Measurements from ENCODE around the gene SNED1.

Gene SNED1

DNA sequence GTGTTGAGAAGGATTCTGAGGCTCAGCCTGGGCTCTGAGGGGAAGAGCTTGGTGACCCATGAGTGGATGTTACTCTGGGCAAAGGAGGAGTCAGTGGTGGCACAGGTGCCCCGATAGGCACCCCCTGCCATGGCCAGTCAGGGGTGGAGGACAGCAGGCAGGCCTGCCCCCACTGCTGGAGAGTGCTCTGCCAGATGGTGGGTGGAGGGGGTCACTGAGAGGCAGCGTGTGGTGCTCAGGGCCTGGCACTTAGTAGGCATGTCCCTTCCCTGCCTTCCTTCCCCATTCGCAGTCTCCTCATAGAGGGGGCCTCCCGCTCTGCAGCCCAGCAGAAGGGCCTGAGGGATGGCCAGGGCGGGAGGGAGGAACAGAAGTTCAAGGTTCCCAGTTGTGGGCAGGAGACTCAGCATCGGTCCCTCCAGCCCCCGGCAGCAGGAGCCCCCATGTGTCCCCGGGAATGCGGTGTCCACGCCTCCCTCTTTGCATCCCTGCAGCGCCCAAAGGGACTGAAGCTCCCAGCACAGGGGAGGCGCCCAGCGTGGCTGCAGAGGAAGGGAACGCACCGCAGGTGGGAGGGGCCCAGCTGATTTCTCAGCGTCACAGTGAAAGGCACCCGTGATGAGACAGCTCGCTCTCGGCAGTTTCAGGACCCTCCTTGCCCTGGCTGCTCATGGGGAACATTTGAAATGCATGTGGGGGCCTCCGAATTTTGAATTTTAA is 5.7 kb upstream of the SNED1 start:
- no peak for DNase-seq

- no peak for DNase-seq
Observed at GRCh38 chr2:240993446-240994170, 4.8 kb upstream of the SNED1 start.

DNA sequence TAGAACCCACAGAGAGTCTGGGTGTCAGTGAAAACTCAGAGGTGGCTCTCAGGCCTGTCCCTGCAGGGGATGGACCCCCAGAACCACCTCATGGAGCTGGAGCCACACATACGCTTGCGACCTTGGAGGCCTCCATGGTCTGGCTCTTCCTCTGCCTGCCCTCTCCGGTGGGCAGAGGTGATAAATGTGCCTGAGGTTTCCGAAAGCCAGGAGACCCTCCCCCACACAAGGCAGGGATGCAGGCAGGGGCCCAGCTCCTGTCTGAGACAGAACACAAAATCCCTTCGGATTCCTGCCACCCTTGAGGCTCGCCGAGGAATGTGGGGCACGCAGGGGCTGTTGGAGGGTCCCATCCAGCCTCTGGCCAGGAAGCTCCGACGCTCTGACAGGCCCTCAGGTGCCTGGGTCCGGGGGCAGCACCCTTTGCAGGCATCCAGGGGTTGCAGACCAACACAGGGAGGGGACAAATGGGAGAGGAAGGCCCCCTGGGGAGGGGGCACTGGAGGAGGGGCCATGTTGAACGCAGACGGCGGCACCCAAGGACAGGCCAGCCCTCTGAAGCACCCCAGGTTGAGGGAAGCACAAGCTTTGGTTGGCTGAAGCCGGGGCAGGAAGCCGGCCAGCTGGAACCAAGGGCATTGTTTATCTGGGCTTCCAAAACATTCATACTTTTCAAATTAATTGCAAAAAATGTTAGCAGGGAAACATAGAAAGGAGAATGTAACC is 4.1 kb upstream of the SNED1 start:
- no peak for DNase-seq

DNA sequence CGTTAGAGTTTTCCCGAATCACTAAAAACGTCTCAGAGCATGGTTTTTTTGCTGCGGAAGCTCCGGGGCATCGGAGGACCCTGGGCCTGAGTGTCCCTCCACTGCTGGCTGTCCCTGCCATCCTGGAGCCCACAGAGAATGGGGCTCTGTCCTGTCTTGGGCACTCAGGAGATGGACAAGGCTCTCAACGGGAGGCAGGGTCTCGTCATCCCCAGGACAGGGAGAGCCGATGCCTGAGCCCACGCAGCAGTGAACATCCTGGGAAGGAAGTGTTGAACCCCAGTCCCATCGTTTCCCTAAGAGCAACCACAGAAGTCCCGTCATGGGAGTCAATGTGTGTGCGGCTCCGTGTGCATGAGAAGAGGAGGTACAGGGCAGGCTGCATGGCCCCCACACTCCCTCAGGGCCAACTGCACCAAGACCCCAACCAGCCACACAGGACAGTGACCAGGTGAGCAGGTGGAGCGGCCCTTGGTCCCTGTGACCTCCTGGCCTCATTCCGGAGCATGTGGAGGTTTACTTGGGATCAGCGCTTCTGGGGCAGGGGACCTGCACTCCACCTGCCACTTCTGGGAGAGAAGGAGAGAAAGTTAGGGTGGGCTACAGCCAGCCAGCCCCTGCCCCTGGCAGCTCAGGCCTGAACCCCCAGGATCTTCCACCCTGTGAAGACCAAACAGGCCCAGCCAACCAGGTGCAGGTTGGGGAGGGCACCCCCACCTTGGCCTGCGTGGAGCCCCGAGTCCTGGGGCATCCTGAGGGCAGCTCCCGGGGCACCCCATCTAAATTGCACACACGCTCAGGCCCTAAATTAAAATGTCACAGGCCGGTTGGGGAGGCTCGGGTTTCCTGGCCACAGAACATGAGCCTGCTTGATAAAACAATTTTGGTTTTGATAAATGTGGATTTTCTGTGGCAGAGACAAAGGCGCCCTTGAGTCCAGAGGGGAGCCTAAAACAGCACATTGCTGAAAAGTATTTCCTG is 3.1 kb upstream of the SNED1 start:
- DNase-seq = no peak

- no peak for DNase-seq
Observed at GRCh38 chr2:240996161-240996833, 2.1 kb upstream of the SNED1 start.

GRCh38 chr2:240996834-240997140 is 1.6 kb upstream of the SNED1 start:
- DNase-seq = no peak

DNA sequence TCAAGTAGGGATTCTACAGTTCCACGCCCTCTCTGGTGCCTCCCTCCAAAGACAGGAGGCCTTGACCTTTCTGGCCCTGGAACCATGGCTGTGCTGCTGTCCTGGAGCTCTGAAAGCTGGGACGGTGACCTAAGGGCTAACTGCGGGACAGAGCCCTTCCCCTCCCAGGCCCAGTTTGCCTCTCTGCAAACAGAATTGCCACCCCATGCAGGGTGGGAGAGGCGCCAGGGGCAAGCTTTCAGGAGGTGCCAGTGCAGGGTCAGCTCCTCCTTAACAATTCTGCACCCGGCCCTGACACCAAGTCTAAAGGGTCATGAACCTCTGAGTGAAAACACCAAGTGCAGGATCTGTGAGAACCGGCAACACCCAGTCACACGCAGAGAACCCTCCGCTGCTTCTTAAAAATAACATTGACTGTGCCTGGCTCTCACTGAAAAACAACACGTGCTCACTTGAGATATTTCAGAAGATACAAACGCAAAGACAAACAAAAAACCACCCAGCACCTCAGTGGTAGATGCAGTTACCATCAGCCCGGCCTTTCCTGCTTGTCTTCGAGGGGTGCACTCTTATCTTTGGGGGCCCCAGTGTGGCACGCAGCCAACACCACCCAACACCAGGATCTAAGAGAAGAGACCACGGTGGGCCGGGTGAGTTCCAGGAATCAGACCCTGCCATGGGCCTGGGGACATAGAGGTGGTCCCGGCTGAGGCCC is 1.1 kb upstream of the SNED1 start:
- no peak for DNase-seq

- DNase-seq = no peak
Observed at GRCh38 chr2:240998706-240998994, 232 bp downstream of the SNED1 start.

DNA sequence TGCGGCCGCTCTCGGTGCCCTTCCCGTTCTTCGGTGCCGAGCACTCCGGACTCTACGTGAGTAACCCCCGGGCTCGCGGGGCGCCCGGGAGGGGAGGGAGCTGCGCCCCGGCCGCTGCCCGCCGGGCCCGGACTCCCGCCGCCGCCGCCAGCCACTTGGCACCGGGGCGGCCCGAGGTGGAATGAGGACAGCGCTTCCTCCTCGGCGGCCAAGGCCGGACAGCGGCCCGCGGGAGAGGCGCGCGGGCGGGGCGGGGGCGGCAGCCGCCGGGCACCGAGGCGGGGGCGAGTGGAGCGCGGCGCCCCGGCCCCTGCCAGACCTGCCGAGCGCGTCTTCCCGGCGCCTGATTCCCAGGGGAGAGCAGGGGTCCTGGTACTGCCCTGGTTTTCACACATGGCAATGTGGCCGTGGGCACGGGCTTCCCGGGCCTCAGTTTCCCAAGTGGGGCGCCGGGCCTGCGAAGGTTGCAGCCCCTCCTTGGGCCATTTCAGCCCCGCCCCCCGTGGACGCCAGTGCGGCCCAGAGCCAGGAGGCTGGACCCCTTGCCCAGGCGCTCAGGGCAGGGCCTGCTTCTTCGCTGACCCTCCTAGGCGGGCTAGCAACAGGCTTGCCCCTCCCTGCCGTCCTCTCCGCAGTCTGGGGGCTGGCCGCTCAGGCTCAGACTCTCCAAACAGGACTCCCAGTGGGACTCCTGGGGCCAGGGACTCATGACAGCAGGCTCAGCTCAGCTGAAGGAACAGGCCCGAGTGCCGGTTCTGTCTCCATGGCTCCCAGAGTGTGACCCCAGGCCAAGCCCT is 775 bp downstream of the SNED1 start:
- DNase-seq = no peak

DNA sequence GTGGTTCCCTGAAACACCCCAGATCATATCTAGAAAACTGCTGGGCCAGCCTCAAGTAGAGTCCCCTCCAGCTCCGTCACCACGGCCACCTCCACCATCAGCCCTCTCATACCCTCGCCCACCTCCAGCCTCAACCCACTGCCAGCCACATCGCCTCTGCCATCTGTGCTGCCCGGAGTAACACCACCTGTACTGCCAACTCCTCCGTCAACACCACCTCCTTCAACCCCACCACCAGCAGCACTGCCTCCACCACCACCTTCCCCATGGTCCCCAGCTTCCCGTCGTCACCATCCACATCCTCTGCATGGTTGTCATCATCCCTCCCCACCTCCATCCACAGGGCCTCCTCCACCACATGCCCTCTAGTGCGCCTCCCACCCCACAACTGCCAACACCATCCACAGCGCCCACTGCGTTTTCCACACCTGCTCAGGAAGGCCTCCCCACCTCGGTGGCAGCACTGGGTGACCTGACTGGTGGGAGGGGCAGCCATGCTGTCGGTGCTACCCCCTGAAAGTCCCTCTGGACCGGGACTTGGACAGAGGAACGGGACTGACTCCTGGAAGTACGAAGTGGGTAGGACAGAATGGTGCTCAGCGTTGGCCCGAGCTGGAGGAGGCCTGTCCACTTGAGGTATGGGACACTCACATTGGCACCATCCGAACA is 1.6 kb downstream of the SNED1 start:
- DNase-seq = no peak

GRCh38 chr2:241000831-241001321 is 2.5 kb downstream of the SNED1 start:
- no peak for DNase-seq

GRCh38 chr2:241001413-241002274 is 3.2 kb downstream of the SNED1 start:
- DNase-seq = no peak

- no peak for DNase-seq
Observed at GRCh38 chr2:241002275-241003046, 4.0 kb downstream of the SNED1 start.

DNA sequence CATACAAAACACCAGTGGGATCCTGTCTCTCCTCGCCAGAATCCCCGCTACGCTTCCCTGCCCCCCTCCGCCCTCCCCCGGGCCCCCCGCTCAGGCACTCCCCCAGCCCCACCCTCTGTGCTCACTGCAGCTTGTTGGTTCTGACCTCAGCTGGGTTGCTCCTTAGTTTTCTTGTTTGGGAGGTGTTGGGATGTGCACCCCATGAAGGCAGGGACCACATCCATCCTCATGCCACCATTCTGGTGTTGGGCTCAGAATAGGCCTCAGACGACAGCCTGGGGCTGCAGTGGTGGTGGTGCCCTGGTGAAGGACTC is 4.6 kb downstream of the SNED1 start:
- no peak for DNase-seq

GRCh38 chr2:241003369-241003768 is 5.0 kb downstream of the SNED1 start:
- DNase-seq = no peak

GRCh38 chr2:241003830-241004564 is 5.6 kb downstream of the SNED1 start:
- DNase-seq = no peak

DNA sequence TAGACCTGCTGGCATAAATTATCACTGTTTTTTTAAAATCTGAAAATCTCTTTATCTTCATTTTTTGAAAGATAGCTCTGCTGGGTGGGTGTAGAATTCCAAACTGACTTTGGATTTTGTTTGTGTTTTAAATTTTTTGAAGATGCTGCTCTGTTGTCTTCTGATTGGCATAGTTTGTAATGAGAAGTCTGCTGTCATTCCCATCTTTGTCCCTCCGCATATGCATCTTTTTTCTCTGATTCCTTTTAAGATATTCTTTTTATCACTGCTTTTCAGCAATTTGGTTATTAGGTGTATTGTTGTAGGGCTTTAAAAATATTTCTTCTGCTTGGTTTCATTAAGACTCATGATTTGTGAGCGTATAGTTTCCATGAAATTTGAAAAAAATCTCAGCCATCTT is 7.2 kb downstream of the SNED1 start:
- DNase-seq = no peak

GRCh38 chr2:241006412-241006811 is 8.0 kb downstream of the SNED1 start:
- no peak for DNase-seq

Data from NCI-H2227 treated with DMSO at 0.1 percent for 48 hours (cell line).